ENCODE measurements around the gene PAX8.
"Not testable (repeated sequence)": the region's sequence is repeated elsewhere in the genome, so short reads cannot be mapped to it uniquely, and the experiment has no call there.

Gene PAX8

GRCh38 chr2:113236367-113237159 lies 42.2 kb downstream of the PAX8 start:
- no peak for DNase-seq (ENCODE audit: low spot score)

DNA sequence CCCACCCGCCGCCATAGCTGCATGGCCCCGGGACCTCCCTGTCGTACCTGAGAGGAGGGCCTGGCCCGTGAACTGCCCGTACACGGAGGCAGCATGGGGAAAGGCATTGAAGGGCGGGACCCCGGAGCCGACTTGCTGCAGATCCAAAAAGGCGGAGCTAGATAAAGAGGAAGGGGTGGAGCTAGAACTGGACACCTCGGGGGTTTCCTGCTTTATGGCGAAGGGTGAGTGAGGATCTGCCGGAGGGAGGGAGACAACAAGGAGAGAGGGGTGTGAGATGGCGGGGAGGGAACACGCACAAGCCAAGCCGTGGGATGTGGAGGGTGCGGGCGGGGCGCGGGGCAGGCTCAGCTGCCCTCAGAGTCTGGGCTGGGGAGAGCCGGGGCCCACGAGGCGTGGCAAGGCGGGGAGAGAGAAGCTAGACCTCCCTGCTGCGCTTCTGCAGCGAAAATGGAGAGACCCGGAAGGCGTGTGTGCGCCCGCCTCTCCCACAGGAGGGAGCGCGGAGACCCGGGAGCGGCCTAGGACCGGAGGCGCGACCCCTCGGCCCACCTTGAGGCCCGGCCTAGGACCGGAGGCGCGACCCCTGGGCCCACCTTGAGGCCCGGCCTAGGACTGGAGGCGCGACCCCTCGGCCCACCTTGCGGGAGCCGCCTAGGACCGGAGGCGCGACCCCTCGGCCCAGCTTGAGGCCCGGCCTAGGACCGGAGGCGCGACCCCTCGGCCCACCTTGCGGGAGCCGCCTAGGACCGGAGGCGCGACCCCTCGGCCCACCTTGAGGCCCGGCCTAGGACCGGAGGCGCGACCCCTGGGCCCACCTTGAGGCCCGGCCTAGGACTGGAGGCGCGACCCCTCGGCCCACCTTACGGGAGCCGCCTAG lies 43.1 kb downstream of the PAX8 start:
- DNase-seq (ENCODE audit: low spot score): not testable (repeated sequence)

DNA sequence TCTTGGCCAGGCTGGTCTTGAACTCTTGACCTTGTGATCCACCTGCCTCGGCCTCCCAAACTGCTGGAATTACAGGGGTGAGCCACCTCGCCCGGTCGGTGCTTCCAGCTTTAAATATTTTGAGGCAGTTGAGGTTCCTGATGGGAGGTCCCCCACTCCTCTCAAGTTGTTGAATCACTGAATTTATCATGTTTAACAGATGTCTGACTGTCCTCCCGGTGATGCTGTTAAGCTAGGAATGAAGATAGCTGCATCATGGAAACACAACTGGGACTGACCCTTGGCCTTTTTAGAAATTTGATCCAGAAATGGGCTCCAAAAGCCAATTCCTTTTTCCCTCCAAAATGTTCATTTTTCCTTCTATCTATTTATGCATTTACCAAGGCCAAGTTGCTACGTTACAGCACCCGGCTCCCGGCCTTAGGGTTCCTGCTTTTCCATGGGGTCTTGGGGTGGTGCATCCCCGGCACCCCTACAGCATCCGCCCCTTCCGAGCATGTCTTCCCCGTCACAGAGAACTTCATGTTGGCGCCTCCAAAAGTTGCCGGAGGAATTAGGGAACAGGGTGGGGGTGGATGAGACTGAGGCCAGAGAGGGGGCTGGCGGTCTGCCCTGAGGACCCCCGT lies 43.9 kb downstream of the PAX8 start:
- no peak for DNase-seq (ENCODE audit: low spot score)

DNA sequence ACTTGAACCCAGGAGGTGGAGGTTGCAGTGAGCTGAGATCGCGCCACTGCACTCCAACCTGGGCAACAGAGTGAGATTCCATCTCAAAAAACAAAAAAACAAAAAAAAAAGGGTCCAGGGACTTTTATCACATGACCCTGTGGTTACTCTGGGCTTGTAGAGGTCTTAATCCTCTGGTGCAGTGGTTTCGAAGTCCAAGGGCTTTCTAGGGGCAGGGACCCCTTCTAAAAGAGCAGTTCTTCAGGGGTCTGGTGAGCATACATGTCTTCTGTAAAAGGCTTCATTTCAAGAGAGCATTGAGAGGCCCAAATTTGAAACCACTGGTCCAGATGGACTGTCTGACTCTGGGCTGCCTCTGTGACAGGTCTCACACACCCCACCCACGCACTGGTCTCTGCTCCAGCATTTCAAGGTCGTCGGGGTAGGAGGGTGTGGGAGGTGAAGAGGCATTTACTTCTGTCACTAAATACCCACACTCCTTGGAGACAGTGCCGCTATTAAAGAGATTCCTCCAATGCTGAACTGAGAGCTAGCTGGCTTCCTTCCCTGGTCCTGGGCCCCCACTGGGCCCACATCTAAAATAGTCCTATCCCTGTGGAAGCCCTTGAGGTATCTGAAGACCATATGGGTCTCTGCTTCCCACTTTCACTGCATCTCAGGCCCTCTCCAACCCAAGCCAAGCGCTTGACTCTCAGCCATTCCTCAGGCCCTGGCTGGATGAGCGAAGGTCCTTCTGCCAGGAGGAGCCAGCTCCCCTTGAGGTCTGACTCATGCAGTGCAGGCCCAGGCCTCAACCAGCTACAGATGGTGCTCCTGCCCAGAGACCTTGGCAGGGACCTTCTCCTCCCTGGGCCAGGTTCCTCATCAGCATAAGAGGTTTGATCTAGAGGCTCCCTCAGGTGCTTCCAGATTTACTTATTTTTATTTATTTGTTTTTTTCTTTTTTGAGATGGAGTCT lies 44.8 kb downstream of the PAX8 start:
- no peak for DNase-seq (ENCODE audit: low spot score)

DNA sequence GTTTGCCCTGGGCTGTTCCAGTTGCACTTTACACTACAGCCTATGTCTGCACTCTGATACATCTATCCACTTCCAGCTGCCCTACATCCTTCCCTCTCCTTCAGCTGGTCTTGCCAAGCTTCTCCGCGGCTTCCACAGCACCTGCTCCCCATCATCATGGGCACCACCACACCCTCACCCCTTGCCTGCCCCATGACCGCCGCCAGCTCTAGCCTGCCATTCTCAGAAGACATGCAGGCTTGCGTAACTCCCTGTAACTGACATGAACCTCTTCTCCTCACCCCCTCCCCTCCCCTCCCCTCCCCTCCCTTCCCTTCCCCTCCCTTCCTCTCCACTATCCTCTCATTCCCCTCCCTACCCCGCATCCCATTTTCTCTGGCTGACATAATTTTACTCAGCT lies 46.0 kb downstream of the PAX8 start:
- no peak for DNase-seq (ENCODE audit: low spot score)

DNA sequence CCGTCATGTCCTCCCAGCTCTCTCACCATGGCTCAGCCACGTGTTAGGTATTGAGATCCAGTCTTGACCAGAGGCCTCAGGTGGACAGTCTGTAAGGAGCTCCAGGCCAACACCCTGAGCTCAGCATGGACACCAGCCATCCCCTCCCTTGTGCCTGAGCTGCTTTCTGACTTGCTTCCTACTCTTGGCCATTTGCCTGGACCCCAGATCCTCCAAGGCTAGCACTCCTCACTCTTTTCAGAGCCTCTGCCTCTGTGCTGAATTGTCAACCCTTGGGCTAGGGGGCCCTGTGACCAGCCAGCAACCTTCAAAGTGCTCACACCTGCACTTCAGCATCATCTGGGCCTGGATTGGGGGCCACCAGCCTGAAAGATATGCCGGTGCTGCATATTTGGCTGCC lies 46.6 kb downstream of the PAX8 start:
- no peak for DNase-seq (ENCODE audit: low spot score)

DNA sequence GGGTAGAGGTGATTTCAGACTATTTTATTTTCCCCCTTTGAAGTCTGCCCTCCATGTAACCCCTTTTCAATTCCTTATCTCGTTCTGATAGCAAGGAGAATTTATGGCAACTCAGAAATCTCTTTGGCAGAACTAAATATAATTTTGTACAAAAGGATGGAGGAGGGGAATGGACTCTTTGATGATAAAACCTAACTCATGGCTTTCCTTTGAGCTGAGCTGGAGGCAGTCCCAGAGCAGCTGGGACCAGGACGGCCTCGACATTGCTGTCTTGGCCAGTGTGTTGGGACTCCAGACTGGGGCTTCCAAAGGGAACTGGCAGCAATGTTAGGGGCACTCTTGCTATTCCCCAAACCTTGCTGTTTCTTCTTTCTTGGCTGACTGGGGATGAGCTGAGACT lies 47.7 kb downstream of the PAX8 start:
- DNase-seq (ENCODE audit: low spot score): no peak

- no peak for DNase-seq (ENCODE audit: low spot score)
Observed at GRCh38 chr2:113230531-113230930, 48.2 kb downstream of the PAX8 start.

DNA sequence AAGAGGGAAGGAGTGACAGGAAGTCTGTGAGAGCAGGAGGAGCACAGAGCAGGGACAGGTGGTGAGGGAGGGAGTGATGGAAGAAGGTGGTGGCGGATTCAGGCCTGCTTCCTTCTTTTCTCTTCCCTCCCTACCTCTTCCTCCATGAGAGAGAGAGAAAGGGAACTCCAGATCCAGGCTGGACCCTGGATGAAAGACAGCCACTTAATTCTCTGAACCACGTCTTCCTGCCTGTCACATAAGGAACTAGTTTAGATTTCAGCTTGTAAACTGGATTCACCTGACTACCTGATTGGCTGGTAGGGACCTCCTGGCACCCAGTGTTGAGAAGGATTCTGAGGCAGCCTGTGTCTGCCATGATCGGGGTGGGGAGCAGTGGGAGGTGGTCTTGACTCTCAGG lies 48.9 kb downstream of the PAX8 start:
- DNase-seq (ENCODE audit: low spot score): no peak

DNA sequence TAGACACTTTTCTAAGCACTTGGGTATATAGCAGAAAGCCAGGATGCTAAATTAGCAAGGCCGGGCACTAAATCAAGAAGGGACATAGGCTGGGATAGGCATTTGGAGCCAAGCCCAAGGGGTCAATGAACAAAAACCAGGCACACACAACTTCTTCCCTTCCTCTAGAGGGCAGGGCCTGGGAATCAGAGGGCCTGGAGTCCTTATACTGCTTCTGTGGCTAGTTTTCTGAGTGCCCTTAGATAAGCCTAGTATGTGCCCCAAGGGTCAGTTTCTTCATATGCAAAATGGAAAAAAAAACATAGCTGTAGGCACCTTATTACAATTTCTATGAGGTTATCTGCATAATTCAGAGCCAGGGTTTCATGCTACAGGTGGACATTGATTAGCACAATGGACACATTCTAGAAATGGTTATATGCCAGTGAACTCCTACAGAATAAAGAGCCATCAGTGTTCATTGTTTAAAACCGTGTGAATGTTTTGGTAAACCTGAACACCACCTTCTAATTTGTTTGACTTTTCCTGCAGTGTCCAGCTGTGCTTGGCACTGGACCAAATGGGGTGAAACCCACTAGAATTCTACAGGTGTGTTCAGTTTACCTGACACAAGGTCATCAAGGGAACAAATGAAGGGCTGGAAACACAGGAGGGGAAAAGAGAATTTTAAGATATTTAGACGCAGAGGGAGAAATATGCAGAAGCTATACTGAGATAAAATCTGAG lies 49.6 kb downstream of the PAX8 start:
- no peak for DNase-seq (ENCODE audit: low spot score)

DNA sequence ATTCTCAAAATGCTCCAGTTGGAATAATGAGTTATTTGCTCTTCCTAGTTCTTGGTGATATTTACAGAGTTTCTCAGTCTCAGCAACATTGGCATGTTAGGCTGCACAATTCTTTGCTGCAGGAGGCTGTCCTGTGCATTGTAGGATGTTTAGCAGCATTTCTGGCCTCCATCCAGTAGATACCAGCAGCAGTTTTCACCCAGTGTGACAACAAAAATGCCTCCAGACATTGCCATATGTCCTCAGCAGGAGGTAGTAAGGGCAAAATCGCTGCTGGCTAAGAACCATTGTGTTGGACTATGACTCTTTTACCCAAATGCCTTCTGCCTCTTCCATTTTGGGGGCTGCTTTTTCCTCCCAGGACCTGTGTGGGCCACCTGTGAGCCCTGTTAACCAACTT lies 50.4 kb downstream of the PAX8 start:
- DNase-seq (ENCODE audit: low spot score): no peak

DNA sequence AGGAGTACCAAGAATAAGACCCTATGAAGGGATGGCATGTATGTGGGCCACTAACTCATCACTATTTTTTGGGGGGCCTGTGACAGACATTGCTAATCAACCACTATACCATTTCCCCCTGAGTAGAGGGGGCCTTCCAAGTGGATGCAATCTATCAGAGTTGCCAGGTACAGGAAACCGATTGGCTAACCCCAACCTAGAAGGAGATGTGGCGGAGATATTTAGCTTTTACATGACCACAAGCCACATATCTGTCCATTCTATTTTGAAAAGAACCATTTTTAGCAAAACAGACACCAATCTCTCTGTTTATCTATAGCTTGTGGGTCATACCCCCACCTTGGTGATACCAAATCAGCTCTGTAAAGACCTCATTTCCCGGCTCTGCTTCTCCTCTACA lies 51.0 kb downstream of the PAX8 start:
- DNase-seq (ENCODE audit: low spot score): no peak

DNA sequence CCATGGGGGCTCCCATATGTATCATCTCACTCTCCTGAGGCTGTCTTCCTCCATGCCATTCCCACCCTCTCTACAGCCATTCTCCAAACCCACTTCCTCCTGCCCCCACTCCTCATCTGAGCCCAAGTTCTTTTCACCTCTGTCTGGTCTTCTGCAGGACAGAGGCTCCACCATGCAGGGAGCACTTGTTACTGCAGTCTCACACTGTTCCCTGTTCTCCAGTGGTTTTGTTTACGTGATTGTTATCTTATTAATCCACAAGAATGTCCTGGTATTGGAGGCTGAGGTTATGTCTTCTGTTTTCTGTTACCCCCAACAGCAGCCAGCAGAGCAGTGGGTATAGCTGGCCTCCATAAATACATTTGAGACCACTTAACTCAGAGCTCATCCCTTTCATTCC lies 51.4 kb downstream of the PAX8 start:
- no peak for DNase-seq (ENCODE audit: low spot score)

GRCh38 chr2:113226462-113226861 lies 52.3 kb downstream of the PAX8 start:
- no peak for DNase-seq (ENCODE audit: low spot score)

- no peak for DNase-seq (ENCODE audit: low spot score)
Observed at GRCh38 chr2:113225263-113226259, 53.2 kb downstream of the PAX8 start.

DNA sequence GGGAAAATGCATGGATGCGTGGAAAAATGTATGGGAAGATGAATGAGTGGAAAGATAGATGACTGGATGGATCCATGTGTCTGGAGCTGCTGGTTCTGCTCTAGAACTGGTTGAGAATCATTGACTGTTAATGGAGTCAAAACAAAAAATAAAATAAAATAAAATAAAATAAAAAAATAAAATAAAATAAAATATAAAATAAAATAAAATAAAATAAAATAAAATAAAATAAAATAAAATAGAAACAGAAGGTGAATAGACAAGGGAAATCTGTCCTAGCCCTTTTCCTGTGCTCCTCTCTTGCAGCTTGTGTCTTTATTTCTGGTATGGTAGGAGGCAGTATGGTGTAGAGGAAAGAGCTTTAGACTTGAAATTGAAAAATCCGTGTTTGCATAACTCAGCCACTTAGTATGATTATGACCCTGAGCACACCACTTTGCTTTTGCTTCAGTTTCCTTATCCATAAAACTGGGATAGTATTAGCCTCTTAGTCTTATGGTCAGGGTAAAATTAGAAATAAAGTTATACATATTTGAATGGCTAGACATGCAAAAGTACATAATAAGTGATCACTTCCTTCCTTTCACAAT lies 54.0 kb downstream of the PAX8 start:
- DNase-seq (ENCODE audit: low spot score): no peak

- no peak for DNase-seq (ENCODE audit: low spot score)
Observed at GRCh38 chr2:113223813-113224212, 54.9 kb downstream of the PAX8 start.

DNA sequence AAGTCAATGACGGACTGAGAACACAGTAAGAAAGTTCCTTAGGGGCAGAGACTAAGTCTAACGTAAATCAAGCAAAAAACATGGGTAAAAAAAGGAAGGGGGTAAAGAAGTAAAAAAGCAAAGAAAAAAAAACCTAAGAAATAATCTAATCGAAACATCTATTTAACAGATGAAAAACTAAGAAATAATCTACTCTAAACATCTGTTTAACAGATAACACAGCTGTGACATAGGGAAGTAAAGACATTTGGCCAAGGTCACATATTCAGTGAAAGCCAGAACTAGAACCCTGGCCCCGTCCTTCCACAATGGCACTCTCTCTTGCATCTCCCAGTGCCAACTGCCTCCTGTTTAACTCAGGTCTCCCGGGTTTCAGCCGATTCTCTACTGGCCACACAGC lies 56.9 kb downstream of the PAX8 start:
- no peak for DNase-seq (ENCODE audit: low spot score)

DNA sequence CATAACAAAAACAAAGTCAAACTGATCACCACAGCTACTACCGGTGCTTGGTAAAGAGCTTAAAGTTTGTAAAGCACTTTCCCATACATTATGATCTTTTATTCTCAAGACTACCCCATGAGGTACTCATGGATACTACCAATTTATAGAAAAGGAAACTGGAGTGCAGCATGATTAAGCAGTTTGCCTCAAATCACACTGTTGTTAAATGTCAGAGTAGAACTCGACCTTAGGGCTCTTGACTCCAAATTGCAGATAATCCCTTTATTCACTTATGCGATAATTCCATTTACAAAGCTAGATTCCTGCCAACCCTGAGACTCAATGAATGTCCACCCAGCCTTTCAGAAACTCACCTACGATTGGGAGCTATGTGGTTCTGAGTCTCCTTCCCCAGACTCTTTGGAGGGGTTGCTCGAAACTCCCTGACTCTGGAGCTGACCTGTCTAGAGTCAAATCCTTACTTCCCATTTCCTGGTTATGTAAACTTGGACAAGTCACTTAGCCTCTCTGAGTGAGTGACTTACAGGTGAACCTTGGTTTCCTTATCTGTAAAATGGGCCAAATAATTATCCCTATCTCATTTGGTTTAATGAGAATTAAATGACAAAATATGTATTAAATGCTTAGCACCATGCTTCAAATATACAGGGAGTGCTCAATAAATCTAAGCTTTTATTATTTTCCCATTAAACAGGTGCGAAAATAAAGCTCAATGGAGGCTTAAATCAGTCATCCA lies 57.6 kb downstream of the PAX8 start:
- no peak for DNase-seq (ENCODE audit: low spot score)
